Activated CD4-positive, CD25-positive, alpha-beta regulatory T cell treated with anti-CD3 and anti-CD28 coated beads, Interleukin-2, amount 50 U/mL, for 16 hours (primary cell): ENCODE results near the gene PTBP2.

ENCODE experiments used
- DNase-seq: peaks from one replicate; pipeline ENCODE4 v3.0.0-alpha.2; 2020; ENCODE audit warnings: low read depth, low spot score

PTBP2 gene

GRCh38 chr1:96721416-96722160 lies at the start of gene PTBP2:
Gene PTBP2, plus strand, starts transcription at chr1:96721784. Its CDS starts 81 bp downstream, at chr1:96721865.
- DNase-seq = peak; percentile 58

- no peak for DNase-seq
Observed at GRCh38 chr1:96674915-96675314, 46.7 kb upstream of the PTBP2 start.

- DNase-seq = no peak
Observed at GRCh38 chr1:96682056-96682455, 39.5 kb upstream of the PTBP2 start.

GRCh38 chr1:96683931-96684330 lies 37.7 kb upstream of the PTBP2 start:
- no peak for DNase-seq

- no peak for DNase-seq
Observed at GRCh38 chr1:96684744-96685143, 36.8 kb upstream of the PTBP2 start.

- no peak for DNase-seq
Observed at GRCh38 chr1:96688767-96689166, 32.8 kb upstream of the PTBP2 start.

GRCh38 chr1:96695954-96696353 lies 25.6 kb upstream of the PTBP2 start:
- DNase-seq = no peak

GRCh38 chr1:96698342-96698983 lies 23.1 kb upstream of the PTBP2 start:
- no peak for DNase-seq

GRCh38 chr1:96703186-96703585 lies 18.4 kb upstream of the PTBP2 start:
- DNase-seq = no peak

- DNase-seq = no peak
Observed at GRCh38 chr1:96707023-96707422, 14.6 kb upstream of the PTBP2 start.

GRCh38 chr1:96708482-96708881 lies 13.1 kb upstream of the PTBP2 start:
- DNase-seq = no peak

- no peak for DNase-seq
Observed at GRCh38 chr1:96710708-96711477, 10.7 kb upstream of the PTBP2 start.

- no peak for DNase-seq
Observed at GRCh38 chr1:96713649-96714048, 7.9 kb upstream of the PTBP2 start.

- no peak for DNase-seq
Observed at GRCh38 chr1:96714881-96715280, 6.7 kb upstream of the PTBP2 start.

GRCh38 chr1:96715482-96715881 lies 6.1 kb upstream of the PTBP2 start:
- DNase-seq = no peak

- DNase-seq = no peak
Observed at GRCh38 chr1:96721053-96721415, 550 bp upstream of the PTBP2 start.

- no peak for DNase-seq
Observed at GRCh38 chr1:96722161-96722922, 758 bp downstream of the PTBP2 start.

- no peak for DNase-seq
Observed at GRCh38 chr1:96722958-96723357, 1.4 kb downstream of the PTBP2 start.

GRCh38 chr1:96723377-96723776 lies 1.8 kb downstream of the PTBP2 start:
- DNase-seq = no peak

GRCh38 chr1:96723936-96724335 lies 2.4 kb downstream of the PTBP2 start:
- no peak for DNase-seq

- no peak for DNase-seq
Observed at GRCh38 chr1:96727860-96728259, 6.3 kb downstream of the PTBP2 start.
